DND-41 (cell line): ENCODE data around the gene TMEM198.

Experiments
- EZH2 ChIP-seq: IDR thresholded peaks from 3 replicates; pipeline ENCODE4 v1.6.1; 2012; ENCODE audit warnings: borderline replicate concordance, low read depth, mild to moderate bottlenecking, moderate library complexity, low read length, inconsistent platforms; ENCODE audit not compliant: severe bottlenecking
- TF ChIP-seq, protein P1 (sequence below): IDR thresholded peaks from 2 replicates; pipeline ENCODE4 v1.5.1; 2012; ENCODE audit warnings: borderline replicate concordance, low read length, moderate library complexity, mild to moderate bottlenecking; ENCODE audit not compliant: poor library complexity, severe bottlenecking; ENCODE audit errors: extremely low read depth

DNA sequence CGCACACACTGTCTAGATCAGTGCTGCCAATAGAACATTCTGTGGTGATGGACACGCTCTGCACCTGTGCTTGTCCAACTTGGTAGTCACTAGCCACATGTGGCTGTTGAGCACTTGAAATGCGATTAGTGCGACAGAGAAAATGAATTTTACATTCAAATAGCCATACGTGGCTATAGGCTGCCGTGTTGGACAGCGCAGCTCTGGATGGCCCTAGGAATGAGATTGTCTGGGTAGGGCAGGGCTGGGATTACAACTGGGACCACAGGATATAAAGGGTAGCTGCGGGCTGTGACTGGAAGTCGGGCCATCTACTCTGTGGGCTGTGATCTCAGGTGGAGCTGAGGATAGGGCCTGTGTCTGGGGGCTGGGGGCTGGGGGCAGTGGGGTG lies 24.3 kb upstream of the TMEM198 start:
- TF ChIP-seq, protein P1, sequence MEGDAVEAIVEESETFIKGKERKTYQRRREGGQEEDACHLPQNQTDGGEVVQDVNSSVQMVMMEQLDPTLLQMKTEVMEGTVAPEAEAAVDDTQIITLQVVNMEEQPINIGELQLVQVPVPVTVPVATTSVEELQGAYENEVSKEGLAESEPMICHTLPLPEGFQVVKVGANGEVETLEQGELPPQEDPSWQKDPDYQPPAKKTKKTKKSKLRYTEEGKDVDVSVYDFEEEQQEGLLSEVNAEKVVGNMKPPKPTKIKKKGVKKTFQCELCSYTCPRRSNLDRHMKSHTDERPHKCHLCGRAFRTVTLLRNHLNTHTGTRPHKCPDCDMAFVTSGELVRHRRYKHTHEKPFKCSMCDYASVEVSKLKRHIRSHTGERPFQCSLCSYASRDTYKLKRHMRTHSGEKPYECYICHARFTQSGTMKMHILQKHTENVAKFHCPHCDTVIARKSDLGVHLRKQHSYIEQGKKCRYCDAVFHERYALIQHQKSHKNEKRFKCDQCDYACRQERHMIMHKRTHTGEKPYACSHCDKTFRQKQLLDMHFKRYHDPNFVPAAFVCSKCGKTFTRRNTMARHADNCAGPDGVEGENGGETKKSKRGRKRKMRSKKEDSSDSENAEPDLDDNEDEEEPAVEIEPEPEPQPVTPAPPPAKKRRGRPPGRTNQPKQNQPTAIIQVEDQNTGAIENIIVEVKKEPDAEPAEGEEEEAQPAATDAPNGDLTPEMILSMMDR = no peak
- no peak for TF ChIP-seq EZH2
